GM23338 (cell line): ENCODE measurements around the gene PDXK. TPM values are rescaled to one million over a fixed set of nuclear protein-coding genes. Genes with fewer than 3 reads are reported as not detected.
A peak's percentile ranks its signal among the peaks of the same experiment; 100 is the strongest.

Experiments
- ATAC-seq: fragments of 200-7000 bp; cut with Tn5 transposase; 3 replicates; pipeline ENCODE4 v1.9.1; 2020
- DNase-seq: peaks from one replicate; pipeline ENCODE4 v3.0.0-alpha.2; 2015; ENCODE audit warnings: low spot score
- H2AFZ ChIP-seq: fragments of 200-600 bp; sonication (generic); 2 replicates; pipeline ENCODE4 v1.8.0; 2016; ENCODE audit warnings: antibody characterized with exemption, mild to moderate bottlenecking, moderate library complexity
- H3F3A ChIP-seq: fragments of 200-600 bp; sonication (generic); replicated peaks from 2 replicates; pipeline ENCODE4 v1.8.0; 2017; ENCODE audit warnings: antibody characterized with exemption, mixed run types, low read depth
- H3K27ac ChIP-seq: fragments of 200-600 bp; sonication (generic); 2 replicates; pipeline ENCODE4 v1.6.1; 2016; ENCODE audit warnings: low read depth
- H3K27me3 ChIP-seq: fragments of 200-600 bp; sonication (generic); 2 replicates; pipeline ENCODE4 v1.8.0; 2016; ENCODE audit warnings: mild to moderate bottlenecking, mixed run types, moderate library complexity; ENCODE audit not compliant: insufficient read depth
- H3K36me3 ChIP-seq: fragments of 200-600 bp; sonication (generic); 2 replicates; pipeline ENCODE4 v1.8.0; 2016; ENCODE audit warnings: mild to moderate bottlenecking; ENCODE audit not compliant: insufficient read depth
- H3K4me1 ChIP-seq: fragments of 200-600 bp; sonication (generic); 2 replicates; pipeline ENCODE4 v1.8.0; 2016; ENCODE audit warnings: mild to moderate bottlenecking, moderate library complexity; ENCODE audit not compliant: insufficient read depth
- H3K4me2 ChIP-seq: fragments of 200-600 bp; sonication (generic); 2 replicates; pipeline ENCODE4 v1.7.1; 2017; ENCODE audit warnings: mixed run types
- H3K4me3 ChIP-seq: fragments of 200-600 bp; sonication (generic); 2 replicates; pipeline ENCODE4 v1.6.1; 2016; ENCODE audit warnings: mixed run types
- H3K79me2 ChIP-seq: fragments of 200-600 bp; sonication (generic); replicated peaks from 2 replicates; pipeline ENCODE4 v1.8.0; 2017; ENCODE audit warnings: mild to moderate bottlenecking; ENCODE audit not compliant: insufficient read depth
- H3K9me2 ChIP-seq: fragments of 200-600 bp; sonication (generic); 2 replicates; pipeline ENCODE4 v1.8.0; 2017; ENCODE audit not compliant: insufficient read depth
- H4K20me1 ChIP-seq: fragments of 200-600 bp; sonication (generic); replicated peaks from 2 replicates; pipeline ENCODE4 v1.8.0; 2017; ENCODE audit warnings: mild to moderate bottlenecking; ENCODE audit not compliant: insufficient read depth
- H3K27ac Mint-ChIP-seq: 2 replicates; pipeline ENCODE4 v1.8.0; 2020; ENCODE audit warnings: inconsistent platforms, mild to moderate bottlenecking, moderate library complexity, mixed read lengths
- H3K27me3 Mint-ChIP-seq: 3 replicates; pipeline ENCODE4 v1.8.0; 2022; ENCODE audit warnings: low read depth, mild to moderate bottlenecking, moderate library complexity, mixed read lengths, inconsistent platforms; ENCODE audit not compliant: insufficient read depth, poor library complexity
- H3K36me3 Mint-ChIP-seq: 3 replicates; pipeline ENCODE4 v1.8.0; 2021; ENCODE audit warnings: low read depth, mild to moderate bottlenecking, inconsistent platforms, moderate library complexity, mixed read lengths
- H3K4me1 Mint-ChIP-seq: 3 replicates; pipeline ENCODE4 v1.8.0; 2020; ENCODE audit warnings: mild to moderate bottlenecking, inconsistent platforms, mixed read lengths
- H3K4me3 Mint-ChIP-seq: 3 replicates; pipeline ENCODE4 v1.8.0; 2021; ENCODE audit warnings: moderate library complexity, mild to moderate bottlenecking, inconsistent platforms, mixed read lengths
- H3K9me3 Mint-ChIP-seq: 3 replicates; pipeline ENCODE4 v1.8.0; 2020; ENCODE audit warnings: moderate library complexity, mild to moderate bottlenecking, inconsistent platforms, mixed read lengths
- CREB1 ChIP-seq: fragments of 250-450 bp; sonication (Bioruptor Pico); IDR thresholded peaks from 2 replicates; pipeline ENCODE4 v1.5.0; 2020; ENCODE audit warnings: low read depth, mild to moderate bottlenecking, moderate library complexity
- CTCF ChIP-seq, 2 experiments: fragments of 200-600 bp in 1 of 2; sonication (generic) in 1 of 2; conservative IDR thresholded peaks; 2 replicates each; pipeline versions ENCODE4 v1.5.1 to v1.6.1; 2016 to 2017; ENCODE audit warnings: antibody characterized with exemption in 2 of 2, low read depth in 2 of 2, mild to moderate bottlenecking in 2 of 2, moderate library complexity in 1 of 2
- ETS1 ChIP-seq: IDR thresholded peaks from 2 replicates; pipeline ENCODE4 v1.6.1; 2016; ENCODE audit warnings: antibody characterized with exemption
- EZH2 ChIP-seq: fragments of 200-600 bp; sonication (generic); IDR thresholded peaks from one replicate; pipeline ENCODE4 v1.8.0; 2017; ENCODE audit warnings: antibody characterized with exemption, mild to moderate bottlenecking, low read depth; ENCODE audit not compliant: unreplicated experiment
- EZH2phosphoT487 ChIP-seq: fragments of 200-600 bp; sonication (generic); IDR thresholded peaks from one replicate; pipeline ENCODE4 v1.8.1; 2018; ENCODE audit warnings: antibody characterized with exemption; ENCODE audit not compliant: unreplicated experiment
- JUNB ChIP-seq: IDR thresholded peaks from one replicate; pipeline ENCODE4 v1.6.1; 2016; ENCODE audit warnings: antibody characterized with exemption; ENCODE audit not compliant: unreplicated experiment
- NANOG ChIP-seq: IDR thresholded peaks from 2 replicates; pipeline ENCODE4 v1.6.1; 2016; ENCODE audit warnings: antibody characterized with exemption, borderline replicate concordance
- POLR2AphosphoS5 ChIP-seq: IDR thresholded peaks from 2 replicates; pipeline ENCODE4 v1.6.1; 2016; ENCODE audit warnings: antibody characterized with exemption, low read depth
- REST ChIP-seq: IDR thresholded peaks from one replicate; pipeline ENCODE4 v1.6.1; 2018; ENCODE audit warnings: antibody characterized with exemption; ENCODE audit not compliant: unreplicated experiment
- STAT1 ChIP-seq: IDR thresholded peaks from one replicate; pipeline ENCODE4 v1.6.1; 2016; ENCODE audit warnings: antibody characterized with exemption; ENCODE audit not compliant: unreplicated experiment
- ZNF114 ChIP-seq: fragments of 250-450 bp; sonication (Bioruptor Pico); IDR thresholded peaks from 2 replicates; pipeline ENCODE4 v1.5.0; 2020; ENCODE audit warnings: mild to moderate bottlenecking, moderate library complexity
- ZNF331 ChIP-seq: fragments of 250-450 bp; sonication (Bioruptor Pico); IDR thresholded peaks from 2 replicates; pipeline ENCODE4 v1.5.0; 2020; ENCODE audit warnings: low read depth, mild to moderate bottlenecking, moderate library complexity
- ZNF462 ChIP-seq: fragments of 250-450 bp; sonication (Bioruptor Pico); IDR thresholded peaks from 2 replicates; pipeline ENCODE4 v1.5.0; 2020; ENCODE audit warnings: mild to moderate bottlenecking, moderate library complexity
- polyA plus RNA-seq: library from polyadenylated mRNA; unstranded; fragments of >200 nt; fragmentation: Nextera tagmentation; extraction: Ambion mirVana; gene quantifications from 2 replicates; pipeline ENCODE4 v1.2.1, GENCODE V29; 2016
- total RNA-seq: library from RNA; depleted of rRNA; stranded (reverse); fragments of >200 nt; shearing (Covaris generic); gene quantifications from 2 replicates; pipeline ENCODE4 v1.2.3, GENCODE V29; 2014

Gene PDXK
- total and polyA plus RNA-seq, 2 experiments from 2014 or later: 53.2 to 66.3 TPM

- H3K36me3 Mint-ChIP-seq: peaks cover 22% of the 10 kb centered on the region
- no peaks in the 10 kb centered on the region for H4K20me1 ChIP-seq
- no peaks in the 10 kb centered on the region for H3K27me3 ChIP-seq
- peak overlapping the region; percentile 62; the same call in 1 of the 3 replicates for H3K4me3 Mint-ChIP-seq
- no peak for TF ChIP-seq CREB1 (CRISPR knock-in tag)
- TF ChIP-seq POLR2AphosphoS5: no peak
- no peak for TF ChIP-seq ETS1
- TF ChIP-seq ZNF331 (CRISPR knock-in tag): no peak
- TF ChIP-seq STAT1: no peak
- no peak for TF ChIP-seq ZNF114 (CRISPR knock-in tag)
- no peak for TF ChIP-seq EZH2
- TF ChIP-seq JUNB: no peak
- TF ChIP-seq ZNF462: no peak
- no peak for TF ChIP-seq EZH2phosphoT487
- TF ChIP-seq CTCF (conservative IDR thresholded peaks at IDR 0.05; ENCODE audit: low read depth in 2 of 2): no peak
- TF ChIP-seq NANOG: no peak
- TF ChIP-seq REST: no peak
- peaks cover 31% of the 10 kb centered on the region for H3K4me1 Mint-ChIP-seq
- H3K4me2 ChIP-seq: no peak overlapping the region
- DNase-seq (no peak), ATAC-seq (no peak)
- no peak overlapping the region for H2AFZ ChIP-seq
- peaks cover 5% of the 10 kb centered on the region for H3K36me3 ChIP-seq
- no peaks in the 10 kb centered on the region for H3K9me2 ChIP-seq
- H3K9me3 Mint-ChIP-seq: no peaks in the 10 kb centered on the region; the same call in 2 of the 3 replicates
- H3K79me2 ChIP-seq: peaks cover 16% of the 10 kb centered on the region
- H3K4me3 ChIP-seq: no peak overlapping the region
- H3F3A ChIP-seq: peaks cover 11% of the 10 kb centered on the region; the same call in 1 of the 2 replicates
- peaks cover 22% of the 10 kb centered on the region for H3K27me3 Mint-ChIP-seq
- H3K27ac ChIP-seq: no peak overlapping the region
- peaks cover 7% of the 10 kb centered on the region for H3K4me1 ChIP-seq
- H3K27ac Mint-ChIP-seq: no peak overlapping the region
Observed at GRCh38 chr21:43777953-43778352, 59.0 kb downstream of the PDXK start.
